Measurements from ENCODE around the gene OSBPL5.

The OSBPL5 gene

GRCh38 chr11:3096909-3097530 is 68.1 kb downstream of the OSBPL5 start:
- DNase-seq = no peak

GRCh38 chr11:3095712-3096361 is 69.3 kb downstream of the OSBPL5 start:
- no peak for DNase-seq

- no peak for DNase-seq
Observed at GRCh38 chr11:3094223-3094824, 70.8 kb downstream of the OSBPL5 start.

GRCh38 chr11:3093281-3094191 is 71.6 kb downstream of the OSBPL5 start:
- no peak for DNase-seq

GRCh38 chr11:3092603-3093141 is 72.4 kb downstream of the OSBPL5 start:
- DNase-seq = no peak

GRCh38 chr11:3091846-3092602 is 73.1 kb downstream of the OSBPL5 start:
- peak; percentile 80 for DNase-seq

GRCh38 chr11:3091081-3091845 is 73.8 kb downstream of the OSBPL5 start:
- DNase-seq = no peak

- DNase-seq = no peak
Observed at GRCh38 chr11:3090096-3090901, 74.8 kb downstream of the OSBPL5 start.

- DNase-seq = no peak
Observed at GRCh38 chr11:3089236-3090061, 75.7 kb downstream of the OSBPL5 start.

GRCh38 chr11:3088806-3089205 is 76.3 kb downstream of the OSBPL5 start:
- no peak for DNase-seq

- no peak for DNase-seq
Observed at GRCh38 chr11:3087821-3088800, 77.0 kb downstream of the OSBPL5 start.

GRCh38 chr11:3087373-3087772 is 77.7 kb downstream of the OSBPL5 start:
- no peak for DNase-seq

GRCh38 chr11:3086671-3087150 is 78.4 kb downstream of the OSBPL5 start:
- DNase-seq = no peak

- DNase-seq = no peak
Observed at GRCh38 chr11:3086114-3086513, 79.0 kb downstream of the OSBPL5 start.

GRCh38 chr11:3085052-3085451 is 80.1 kb downstream of the OSBPL5 start:
- no peak for DNase-seq

GRCh38 chr11:3083321-3083720 is 81.8 kb downstream of the OSBPL5 start:
- DNase-seq = no peak

- no peak for DNase-seq
Observed at GRCh38 chr11:3081386-3081751, 83.7 kb downstream of the OSBPL5 start.

- no peak for DNase-seq
Observed at GRCh38 chr11:3080733-3081385, 84.3 kb downstream of the OSBPL5 start.
